D721Med (cell line): ENCODE data around the gene NLGN1.
A peak's percentile ranks its signal among the peaks of the same experiment; 100 is the strongest.

Source experiments
- DNase-seq: peaks from one replicate; pipeline ENCODE4 v3.0.0; 2011; ENCODE audit warnings: low spot score; ENCODE audit not compliant: insufficient read length
- FAIRE-seq: peaks from 2 replicates; lab custom pipeline; 2011; peaks lifted over from hg19 to GRCh38; lab: Jason Lieb, UNC
- CTCF ChIP-seq: IDR thresholded peaks from 2 replicates; pipeline ENCODE4 v1.5.1; 2012; ENCODE audit warnings: mild to moderate bottlenecking, control low read depth; ENCODE audit not compliant: insufficient read depth; ENCODE audit errors: missing control alignments

The NLGN1 gene

GRCh38 chr3:173983343-173983742 lies 585.8 kb downstream of the NLGN1 start:
- FAIRE-seq = no peak
- no peak for DNase-seq
- no peak for TF ChIP-seq CTCF

- no peak for DNase-seq
- TF ChIP-seq CTCF = no peak
- no peak for FAIRE-seq
These were observed 589.4 kb downstream of the NLGN1 start for GRCh38 chr3:173986861-173987410.

GRCh38 chr3:173988909-173989308 lies 591.4 kb downstream of the NLGN1 start:
- no peak for TF ChIP-seq CTCF
- FAIRE-seq = no peak
- DNase-seq = no peak

GRCh38 chr3:173992416-173992815 lies 594.9 kb downstream of the NLGN1 start:
- DNase-seq (no peak), FAIRE-seq (no peak)
- no peak for TF ChIP-seq CTCF

GRCh38 chr3:173993299-173993698 lies 595.8 kb downstream of the NLGN1 start:
- FAIRE-seq (no peak), DNase-seq (no peak)
- peak; percentile 33 for TF ChIP-seq CTCF

- TF ChIP-seq CTCF = no peak
- FAIRE-seq (no peak), DNase-seq (no peak)
These were observed 603.1 kb downstream of the NLGN1 start for GRCh38 chr3:174000675-174001074.

GRCh38 chr3:174002543-174002942 lies 605.0 kb downstream of the NLGN1 start:
- DNase-seq (no peak), FAIRE-seq (no peak)
- TF ChIP-seq CTCF = no peak
